Medulla oblongata (tissue), 1 donor: ENCODE data around the gene ANKRD24.
"Not testable (repeated sequence)": the region's sequence is repeated elsewhere in the genome, so short reads cannot be mapped to it uniquely, and the experiment has no call there.

Source experiments
- DNase-seq: peaks from one replicate; pipeline ENCODE4 v3.0.0-alpha.2; 2015; ENCODE audit errors: extremely low spot score

The ANKRD24 gene

GRCh38 chr19:4267901-4268815 is 85.7 kb downstream of the ANKRD24 start:
- no peak for DNase-seq

DNA sequence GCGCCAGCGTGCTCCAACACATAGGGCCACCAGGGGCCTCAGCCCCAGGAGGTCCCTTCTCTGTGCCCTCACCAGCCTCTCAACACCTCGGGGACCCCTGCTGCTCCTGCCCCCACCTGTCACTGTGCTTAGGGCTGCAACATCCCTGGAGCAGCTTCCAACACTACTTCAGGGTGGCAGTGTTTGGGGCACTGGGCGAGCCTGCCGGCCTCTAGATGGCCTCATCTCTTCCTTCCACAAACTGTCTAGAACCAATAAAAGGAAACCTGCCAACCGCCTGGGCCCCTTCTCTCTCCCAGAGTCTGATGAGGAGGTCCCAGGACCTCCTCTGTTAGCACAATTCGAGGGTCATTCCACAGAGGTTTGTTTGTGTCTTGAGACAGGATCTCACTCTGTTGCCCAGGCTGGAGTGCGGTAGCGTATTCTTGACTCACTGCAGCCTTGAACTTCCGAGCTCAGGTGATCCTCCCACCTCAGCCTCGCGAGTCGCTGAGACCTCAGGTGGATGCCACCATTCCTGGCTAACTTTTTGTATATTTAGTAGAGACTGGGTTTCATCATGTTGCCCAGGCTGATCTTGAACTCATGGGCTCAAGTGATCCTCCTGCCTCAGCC is 86.4 kb downstream of the ANKRD24 start:
- no peak for DNase-seq

DNA sequence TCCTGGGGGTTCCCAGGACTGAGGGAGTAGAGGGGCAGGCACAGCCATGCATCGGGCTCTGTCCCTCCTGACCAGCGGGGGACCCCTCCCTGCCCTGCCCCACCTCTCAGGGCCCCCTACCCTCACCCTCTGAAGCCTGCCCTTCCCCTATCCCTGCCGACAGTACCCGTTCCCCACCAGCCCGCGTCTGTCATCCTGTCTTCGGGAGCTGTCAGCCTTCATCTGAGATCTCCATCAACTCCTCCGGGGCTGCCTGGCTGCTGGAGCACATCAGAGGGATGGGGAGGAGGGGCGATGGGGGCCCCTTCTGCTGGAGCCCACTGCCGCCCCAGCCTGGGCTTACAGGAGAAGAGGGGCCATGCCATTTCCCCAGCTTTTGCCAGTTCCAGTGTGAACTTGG is 90.4 kb downstream of the ANKRD24 start:
- DNase-seq, result no peak

DNA sequence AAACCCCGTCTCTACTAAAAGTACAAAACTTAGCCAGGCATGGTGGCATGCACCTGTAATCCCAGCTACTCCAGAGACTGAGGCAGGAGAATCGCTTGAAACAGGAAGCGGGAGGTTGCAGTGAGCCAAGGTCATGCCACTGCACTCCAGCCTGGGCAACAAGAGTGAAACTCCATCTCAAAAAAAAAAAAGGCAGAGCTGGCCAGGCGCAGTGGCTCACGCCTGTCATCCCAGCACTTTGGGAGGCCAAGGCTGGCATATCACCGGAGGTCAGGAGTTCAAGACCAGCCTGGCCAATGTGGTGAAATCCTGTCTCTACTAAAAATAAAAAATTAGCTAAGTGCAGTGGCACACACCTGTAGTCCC is 91.8 kb downstream of the ANKRD24 start:
- not testable (repeated sequence) for DNase-seq
